DOHH2 (cell line): ENCODE data around the gene ENO1.
A peak's percentile ranks its signal among the peaks of the same experiment; 100 is the strongest.

Experiments
- H3F3A ChIP-seq: fragments of 200-600 bp; sonication (generic), shearing (Covaris generic); 2 replicates; pipeline ENCODE4 v1.6.0; 2016; ENCODE audit warnings: antibody characterized with exemption, mild to moderate bottlenecking; ENCODE audit not compliant: control insufficient read depth, insufficient read depth
- H3K27ac ChIP-seq: fragments of 200-600 bp; sonication (generic); 2 replicates; pipeline ENCODE4 v1.5.1; 2014; ENCODE audit warnings: low read depth, mild to moderate bottlenecking, low read length, moderate library complexity
- H3K27me3 ChIP-seq: fragments of 200-600 bp; sonication (generic); 2 replicates; pipeline ENCODE4 v1.6.1; 2014; ENCODE audit warnings: mild to moderate bottlenecking, low read length, mixed read lengths; ENCODE audit not compliant: control insufficient read depth
- H3K36me3 ChIP-seq: fragments of 200-600 bp; sonication (generic); 2 replicates; pipeline ENCODE4 v1.6.1; 2014; ENCODE audit warnings: mild to moderate bottlenecking, low read length, moderate library complexity, mixed read lengths; ENCODE audit not compliant: control insufficient read depth
- H3K4me1 ChIP-seq: fragments of 200-600 bp; sonication (generic); 2 replicates; pipeline ENCODE4 v1.6.1; 2014; ENCODE audit warnings: mild to moderate bottlenecking, low read length, mixed read lengths; ENCODE audit not compliant: control insufficient read depth
- H3K4me2 ChIP-seq: fragments of 200-600 bp; sonication (generic); 2 replicates; pipeline ENCODE4 v1.6.0; 2014; ENCODE audit warnings: mild to moderate bottlenecking, low read length, moderate library complexity
- H3K4me3 ChIP-seq: fragments of 200-600 bp; sonication (generic); 2 replicates; pipeline ENCODE4 v1.5.1; 2014; ENCODE audit warnings: mild to moderate bottlenecking, low read length, mixed read lengths
- H3K79me2 ChIP-seq: fragments of 200-600 bp; sonication (generic); 2 replicates; pipeline ENCODE4 v1.6.1; 2014; ENCODE audit warnings: mild to moderate bottlenecking, low read length, mixed read lengths; ENCODE audit not compliant: control insufficient read depth
- H3K9me2 ChIP-seq: fragments of 200-600 bp; sonication (generic); replicated peaks from 2 replicates; pipeline ENCODE4 v1.6.1; 2014; ENCODE audit warnings: mild to moderate bottlenecking, low read length, mixed read lengths; ENCODE audit not compliant: control insufficient read depth
- H3K9me3 ChIP-seq: fragments of 200-600 bp; sonication (generic); 2 replicates; pipeline ENCODE4 v1.6.1; 2014; ENCODE audit warnings: antibody characterized with exemption, low read length, mixed read lengths; ENCODE audit not compliant: control insufficient read depth, insufficient read depth
- H4K20me1 ChIP-seq: fragments of 200-600 bp; sonication (generic); 2 replicates; pipeline ENCODE4 v1.6.0; 2014; ENCODE audit warnings: low read depth, mild to moderate bottlenecking, antibody characterized with exemption, low read length, moderate library complexity; ENCODE audit not compliant: control insufficient read depth, insufficient read depth
- CTCF ChIP-seq: fragments of 200-600 bp; sonication (generic); IDR thresholded peaks from one replicate; pipeline ENCODE4 v1.5.1; 2014; ENCODE audit warnings: antibody characterized with exemption, mild to moderate bottlenecking, low read depth, low read length; ENCODE audit not compliant: poor library complexity, severe bottlenecking
- EZH2phosphoT487 ChIP-seq: fragments of 200-600 bp; sonication (generic); IDR thresholded peaks from 2 replicates; pipeline ENCODE4 v1.6.1; 2017; ENCODE audit warnings: borderline replicate concordance, mild to moderate bottlenecking, antibody characterized with exemption, low read length, moderate library complexity, mixed read lengths

ENO1 gene

GRCh38 chr1:8876087-8876486 is 2.4 kb downstream of the ENO1 start:
- Histone ChIP-seq H3K36me3 (peaks cover 83% of the 10 kb centered on the region), H3K9me3 (no peaks in the 10 kb centered on the region), H3K27me3 (no peaks in the 10 kb centered on the region), H3K4me2 (peak overlapping the region; percentile 81), H3K27ac (peak overlapping the region; percentile 81), H3K4me1 (peaks cover 52% of the 10 kb centered on the region), H3K79me2 (peaks cover 90% of the 10 kb centered on the region), H4K20me1 (peaks cover 55% of the 10 kb centered on the region), H3K4me3 (peak overlapping the region; percentile 83), H3K9me2 (no peaks in the 10 kb centered on the region), H3F3A (peaks cover 60% of the 10 kb centered on the region)
- no peak for TF ChIP-seq EZH2phosphoT487
- no peak for TF ChIP-seq CTCF

GRCh38 chr1:8875216-8875861 is 3.1 kb downstream of the ENO1 start:
- H3K4me2 ChIP-seq = peak overlapping the region; percentile 81
- H4K20me1 ChIP-seq = peaks cover 61% of the 10 kb centered on the region
- H3K9me2 ChIP-seq = no peaks in the 10 kb centered on the region
- peaks cover 60% of the 10 kb centered on the region for H3F3A ChIP-seq
- TF ChIP-seq CTCF (no peak), EZH2phosphoT487 (no peak)
- H3K36me3 ChIP-seq = peaks cover 88% of the 10 kb centered on the region
- H3K79me2 ChIP-seq = peaks cover 97% of the 10 kb centered on the region
- no peaks in the 10 kb centered on the region for H3K9me3 ChIP-seq
- peak overlapping the region; percentile 81 for H3K27ac ChIP-seq
- H3K4me3 ChIP-seq = peak overlapping the region; percentile 83
- H3K4me1 ChIP-seq = peaks cover 48% of the 10 kb centered on the region
- no peaks in the 10 kb centered on the region for H3K27me3 ChIP-seq

GRCh38 chr1:8874230-8875201 is 4.0 kb downstream of the ENO1 start:
- H3K79me2 ChIP-seq = peaks cover 97% of the 10 kb centered on the region
- H3F3A ChIP-seq = peaks cover 63% of the 10 kb centered on the region
- no peaks in the 10 kb centered on the region for H3K9me3 ChIP-seq
- peak overlapping the region; percentile 81; the same call in 1 of the 2 replicates for H3K27ac ChIP-seq
- no peaks in the 10 kb centered on the region for H3K9me2 ChIP-seq
- no peak for TF ChIP-seq EZH2phosphoT487
- no peak for TF ChIP-seq CTCF
- peak overlapping the region; percentile 81 for H3K4me2 ChIP-seq
- H3K4me1 ChIP-seq = peaks cover 39% of the 10 kb centered on the region
- H3K27me3 ChIP-seq = no peaks in the 10 kb centered on the region
- H3K36me3 ChIP-seq = peaks cover 92% of the 10 kb centered on the region
- H4K20me1 ChIP-seq = peaks cover 67% of the 10 kb centered on the region
- peak overlapping the region; percentile 83 for H3K4me3 ChIP-seq
